Stimulated activated CD8-positive, alpha-beta memory T cell treated with anti-CD3 and anti-CD28 coated beads, Interleukin-12 subunit alpha, Interleukin-12 subunit beta, amount 100 ng/mL, for 4 hours (primary cell): ENCODE data around the gene ARAP3.

Experiments used
- DNase-seq: peaks from one replicate; pipeline ENCODE4 v3.0.0-alpha.2; 2020; ENCODE audit warnings: low read depth

Gene ARAP3

DNA sequence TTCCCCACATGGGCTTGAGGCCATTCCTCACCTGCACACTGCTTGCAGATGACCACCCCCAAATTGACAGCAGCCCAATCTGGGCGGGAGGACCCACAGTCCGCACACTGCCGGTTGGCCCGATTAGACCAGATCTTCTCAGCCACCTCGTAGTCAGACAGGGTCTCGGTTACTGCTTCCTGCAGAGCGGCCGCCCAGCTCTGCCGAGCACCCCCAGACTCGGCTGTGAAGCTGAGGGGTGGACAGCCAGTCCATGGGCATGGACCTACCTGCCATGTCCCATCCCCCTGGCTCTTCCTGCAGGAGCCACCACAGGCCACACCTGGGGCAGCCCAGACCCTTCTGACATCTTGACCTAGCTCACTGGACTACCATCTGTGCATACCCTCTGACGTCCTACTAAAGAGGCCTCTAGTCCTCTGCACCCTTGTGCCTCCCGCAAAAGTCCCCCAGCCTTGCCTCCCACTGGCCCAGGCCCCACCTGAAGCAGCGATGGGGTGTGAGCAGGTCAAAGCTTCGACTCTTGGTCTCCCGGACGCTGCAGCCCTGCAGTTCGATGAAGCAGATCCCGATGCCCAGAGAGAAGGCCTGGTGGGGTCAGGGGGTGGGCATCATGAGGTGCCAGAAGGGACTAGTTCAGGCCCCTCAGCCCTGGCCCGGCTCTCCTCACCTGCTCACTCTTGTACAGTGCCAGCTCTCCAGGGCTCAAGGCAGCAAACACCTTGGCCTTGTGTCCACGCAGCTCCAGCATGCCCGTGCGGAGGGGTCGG is 9.8 kb downstream of the ARAP3 start:
- DNase-seq, result no peak

DNA sequence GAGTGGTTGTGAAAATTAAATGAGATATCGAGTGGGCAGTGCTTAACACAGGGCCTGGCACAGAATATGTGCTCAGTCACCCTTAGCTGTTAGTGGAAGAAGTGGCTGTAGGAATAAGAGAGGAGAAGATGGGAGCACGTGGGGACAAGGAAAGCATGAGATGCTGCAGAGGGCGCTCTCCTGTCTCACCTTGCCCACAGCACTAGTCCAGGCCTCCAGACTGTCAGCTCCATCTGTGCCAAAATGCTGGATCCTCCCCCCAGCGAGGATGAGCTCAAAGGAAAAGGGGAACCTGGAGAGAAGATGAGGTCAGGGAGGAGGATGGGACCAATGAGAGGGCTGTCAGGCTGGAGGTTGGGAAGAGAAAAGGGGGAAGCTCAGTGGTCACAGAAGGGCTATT is 12.5 kb downstream of the ARAP3 start:
- no peak for DNase-seq

DNA sequence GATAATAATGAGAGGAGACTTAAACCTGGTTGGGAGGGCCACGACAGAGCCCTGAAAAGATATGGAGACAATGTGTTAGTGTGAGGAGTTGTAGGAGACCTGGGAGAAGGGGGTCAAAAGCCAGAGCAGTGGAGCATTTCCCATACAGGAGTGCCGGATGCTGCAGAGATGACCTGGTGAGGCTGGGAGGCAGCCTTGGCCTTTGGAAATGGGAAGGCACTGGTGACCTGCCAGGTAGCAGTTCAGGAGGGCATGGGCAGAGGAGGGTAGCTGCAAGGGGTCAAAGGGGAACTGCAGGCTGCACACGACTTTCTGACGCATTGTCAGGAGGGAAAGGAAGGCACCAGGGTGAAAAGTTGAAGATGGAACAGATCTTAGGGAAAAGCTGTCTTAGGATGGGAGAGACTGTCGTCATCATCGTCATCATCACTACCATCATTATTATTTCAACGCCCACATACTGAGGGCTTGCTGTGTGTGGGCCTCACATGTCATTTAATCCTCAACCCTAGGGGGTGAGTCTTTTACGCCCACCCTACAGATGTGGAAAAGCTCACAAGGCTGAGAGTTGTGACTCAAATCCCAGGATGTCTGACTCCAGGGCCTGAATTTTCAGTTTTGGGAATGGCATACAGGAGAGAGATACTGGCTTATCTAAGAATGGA is 13.3 kb downstream of the ARAP3 start:
- no peak for DNase-seq

DNA sequence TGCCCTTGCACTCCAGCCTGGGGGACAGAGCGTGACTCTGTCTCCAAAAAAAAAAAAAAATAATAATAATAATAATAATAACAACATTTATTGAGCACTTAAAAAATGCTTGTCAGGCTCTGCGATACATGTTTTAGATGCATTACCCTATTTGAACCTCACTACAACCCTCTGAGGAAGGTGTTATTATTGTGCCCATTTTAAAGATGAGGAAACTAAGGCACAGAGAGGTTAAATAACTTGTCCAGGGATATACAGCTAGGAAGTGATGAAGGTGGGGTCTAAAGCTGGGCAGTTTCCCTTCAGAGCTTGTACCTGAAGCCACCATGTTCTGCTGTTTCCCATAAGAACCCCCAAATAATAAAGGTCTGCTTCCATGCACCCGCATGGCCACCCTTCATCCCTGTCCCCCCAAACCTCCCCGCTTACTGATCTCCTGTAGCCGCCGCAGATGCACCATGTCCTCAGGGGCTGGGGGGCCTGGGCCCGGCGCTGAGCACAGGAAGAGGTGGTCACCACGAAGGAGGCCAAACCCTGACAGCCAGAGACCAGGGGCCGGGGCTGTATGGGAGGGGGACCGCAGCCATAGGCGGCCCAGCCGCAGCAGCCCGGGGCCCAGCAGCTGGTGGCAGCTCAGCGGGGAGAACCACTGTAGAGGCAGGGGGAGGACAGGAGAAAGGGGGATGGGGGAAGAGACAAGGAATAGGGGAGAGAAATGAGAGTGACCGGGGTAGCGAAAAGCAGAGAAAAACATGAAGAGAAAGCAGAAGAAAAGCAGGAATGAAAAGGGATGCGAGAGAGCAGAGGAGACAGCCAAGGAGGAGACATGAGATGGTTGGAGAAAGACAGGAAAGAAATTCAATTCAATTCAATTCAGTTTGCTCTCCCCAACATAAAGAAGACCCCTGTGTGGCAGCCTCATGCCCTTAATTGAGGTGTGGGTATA is 15.8 kb downstream of the ARAP3 start:
- no peak for DNase-seq

DNA sequence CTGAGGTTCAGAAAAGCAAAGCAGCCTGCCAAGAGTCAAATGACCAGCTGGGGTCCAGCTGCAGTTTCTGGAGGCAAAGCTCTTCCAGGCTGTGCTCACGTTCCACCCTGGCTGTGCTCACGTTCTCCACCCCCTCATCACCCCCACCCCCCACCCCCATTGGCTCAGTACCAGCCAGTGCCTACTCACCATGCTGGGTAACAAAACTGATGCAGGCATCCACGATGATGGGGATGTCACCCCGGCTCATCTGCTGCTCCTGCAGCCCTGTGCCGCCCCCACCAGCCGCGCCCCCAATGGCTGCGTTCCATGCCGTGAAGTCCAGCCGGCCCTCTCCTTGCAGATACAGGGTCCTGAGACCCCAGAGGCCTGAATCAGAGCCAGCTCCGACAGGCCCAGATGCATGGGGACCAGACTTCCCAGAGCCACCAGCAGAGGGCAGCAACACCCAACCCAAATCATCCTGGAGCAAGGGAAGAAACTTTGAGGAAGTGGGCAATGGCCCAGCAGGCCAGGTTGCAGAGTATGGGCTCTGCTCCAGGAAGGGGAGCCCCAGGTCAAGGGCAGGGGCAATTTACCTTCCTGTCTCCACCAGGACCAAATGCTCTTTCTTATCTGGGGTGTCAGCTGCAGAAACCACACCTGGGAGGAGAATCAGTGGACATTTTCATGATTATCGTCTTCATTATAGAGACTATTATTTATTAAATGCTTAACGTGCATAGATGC is 17.1 kb downstream of the ARAP3 start:
- peak; percentile 41 for DNase-seq

DNA sequence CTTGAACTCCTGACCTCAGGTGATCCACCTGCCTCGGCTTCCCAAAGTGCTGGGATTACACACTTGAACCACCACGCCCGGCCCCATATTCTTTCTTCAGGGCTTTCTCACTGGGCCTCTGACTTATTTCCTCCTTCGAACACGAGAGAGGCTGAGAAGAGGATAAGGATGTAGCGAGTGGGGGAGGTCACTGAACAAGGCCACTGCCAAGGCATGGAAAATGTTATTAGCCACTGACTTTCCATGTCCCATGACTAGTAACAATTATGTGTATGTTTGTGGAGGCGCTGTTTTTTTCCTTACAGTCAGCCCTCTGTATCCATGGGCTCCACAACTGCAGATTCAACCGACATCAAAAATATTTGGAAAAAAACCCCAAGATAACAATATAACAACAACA is 18.5 kb downstream of the ARAP3 start:
- DNase-seq, result no peak

DNA sequence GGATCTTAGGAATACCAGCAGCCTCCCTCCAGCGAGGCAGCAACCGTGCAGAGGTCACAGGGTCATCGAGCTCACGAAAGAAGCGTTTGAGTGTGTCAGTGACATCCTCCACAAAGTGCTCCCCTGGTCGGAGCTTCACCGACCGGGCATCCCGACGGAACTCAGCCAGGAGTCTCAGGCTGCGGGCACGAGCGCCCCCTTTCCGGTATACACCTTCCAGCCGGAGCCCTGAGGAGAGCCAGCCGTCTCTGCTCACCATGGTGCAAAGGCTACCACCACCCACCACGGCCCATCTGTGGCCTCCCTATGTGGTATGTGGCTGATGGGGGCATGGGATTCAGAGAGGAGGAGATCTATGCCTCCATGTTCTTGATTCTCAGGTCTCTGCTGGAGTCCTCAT is 20.0 kb downstream of the ARAP3 start:
- DNase-seq, result no peak

- DNase-seq, result no peak
Observed at GRCh38 chr5:141657937-141658545, 24.0 kb downstream of the ARAP3 start.

DNA sequence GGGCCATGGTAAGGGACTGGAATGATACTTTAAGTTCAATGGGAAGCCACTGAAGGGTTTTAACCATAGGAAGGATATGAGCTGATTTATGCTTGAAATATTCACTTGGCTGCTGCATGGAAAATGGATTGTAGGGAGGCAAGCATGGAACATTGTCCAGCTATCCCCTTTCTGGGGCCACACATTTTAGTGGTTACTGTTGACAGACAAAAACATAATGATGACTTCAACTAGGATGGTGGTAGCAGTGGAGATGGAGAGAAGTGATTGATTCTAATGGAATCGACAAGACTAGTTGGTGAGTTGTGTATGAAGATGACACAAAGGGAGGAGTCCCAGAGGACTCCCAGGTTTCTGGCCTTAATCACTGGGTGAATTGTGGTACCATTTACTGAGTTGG is 24.6 kb downstream of the ARAP3 start:
- DNase-seq, result no peak

GRCh38 chr5:141656396-141656795 is 25.6 kb downstream of the ARAP3 start:
- no peak for DNase-seq

DNA sequence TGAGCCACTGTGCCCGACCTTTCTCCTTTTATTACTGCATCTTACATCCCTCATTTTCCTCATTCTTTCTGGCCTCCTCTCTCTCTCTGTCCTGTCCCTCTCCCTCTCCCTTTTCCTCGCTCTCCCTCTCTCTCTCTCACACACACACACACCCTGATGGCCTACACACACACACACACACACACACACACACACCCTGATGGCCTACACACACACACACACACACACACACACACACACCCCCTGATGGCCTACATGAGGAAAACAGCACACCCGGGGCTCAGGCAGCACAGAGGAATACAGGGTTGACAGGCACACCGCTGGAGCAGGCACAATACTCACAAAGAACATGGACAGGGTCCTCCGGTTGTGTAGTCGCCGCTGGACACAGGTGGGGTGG is 27.0 kb downstream of the ARAP3 start:
- DNase-seq, result no peak

GRCh38 chr5:141654298-141654697 is 27.7 kb downstream of the ARAP3 start:
- no peak for DNase-seq

DNA sequence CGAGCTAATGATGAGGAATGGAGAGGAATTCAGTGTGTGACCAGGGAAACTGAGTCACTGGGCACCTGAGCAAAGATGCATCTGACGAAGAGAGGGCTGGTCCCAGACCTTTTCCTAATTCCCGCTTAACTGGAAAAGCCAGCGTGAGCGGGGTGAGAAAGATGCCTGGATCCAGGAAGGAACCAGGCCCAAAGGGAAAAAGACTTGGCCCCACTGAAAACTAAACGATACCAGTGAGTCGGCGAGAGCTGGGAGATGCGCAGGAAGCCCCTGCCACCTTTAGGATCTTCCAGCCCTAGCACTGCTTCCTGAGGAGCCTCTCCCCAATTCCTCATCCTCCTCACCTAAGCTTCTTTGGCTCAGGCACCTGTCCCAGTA is 30.3 kb downstream of the ARAP3 start:
- DNase-seq, result no peak

GRCh38 chr5:141650851-141651727 is 30.9 kb downstream of the ARAP3 start, which contains the start of gene FCHSD1:
FCHSD1 (minus strand) TSS chr5:141651418; CDS start chr5:141651368, 50 bp downstream.
- DNase-seq, result peak; percentile 71

GRCh38 chr5:141649972-141650371 is 32.1 kb downstream of the ARAP3 start:
- no peak for DNase-seq

DNA sequence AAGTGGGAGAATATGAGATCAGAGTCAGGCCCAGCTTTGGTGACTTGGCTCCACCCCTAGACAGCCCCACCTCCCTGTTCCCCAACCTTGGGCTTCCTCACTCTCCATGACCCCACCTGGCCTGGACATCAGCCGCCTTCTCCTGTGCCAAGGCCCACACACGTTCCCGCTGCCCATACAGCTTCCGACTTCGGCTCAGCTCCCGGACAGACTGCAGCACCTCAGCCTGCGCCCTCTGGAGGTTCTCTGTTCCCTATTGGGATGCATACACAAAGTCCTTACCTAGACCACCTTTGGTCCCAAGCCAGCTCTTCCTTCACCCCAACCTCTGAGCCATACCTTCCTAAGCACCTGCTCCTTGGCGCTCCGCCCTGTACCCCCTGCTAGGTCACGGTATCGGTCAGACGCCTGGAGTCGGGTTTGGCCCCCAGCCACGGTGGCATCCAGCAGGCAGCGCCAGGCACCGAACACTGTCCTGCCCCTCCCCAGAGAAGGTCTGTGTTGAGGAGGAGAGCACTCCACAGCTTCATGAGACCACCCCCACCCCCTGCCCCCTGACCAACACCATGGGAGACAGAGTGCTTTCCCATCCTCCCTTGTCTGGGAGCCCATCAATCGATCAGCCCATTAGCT is 32.9 kb downstream of the ARAP3 start:
- DNase-seq, result no peak

DNA sequence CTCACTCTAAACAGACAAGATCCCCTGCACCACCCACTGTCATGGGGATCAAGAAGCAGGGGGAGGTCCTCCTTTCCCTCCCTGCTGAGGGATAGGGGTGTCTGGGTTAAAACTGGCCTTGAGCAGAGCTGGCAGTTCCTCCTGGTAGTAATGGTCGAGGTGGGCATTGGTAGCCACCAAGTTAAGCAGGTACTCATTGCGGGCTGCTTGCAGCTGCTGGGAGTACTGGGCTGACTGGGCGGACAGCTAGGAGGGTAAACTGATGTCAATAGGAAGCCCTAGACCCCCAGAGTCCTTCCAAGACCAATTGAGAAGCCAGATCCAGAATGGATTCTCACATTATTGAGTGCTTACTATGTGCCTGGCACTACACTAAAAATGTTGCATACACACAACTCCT is 34.2 kb downstream of the ARAP3 start:
- DNase-seq, result no peak

GRCh38 chr5:141647242-141647641 is 34.8 kb downstream of the ARAP3 start:
- DNase-seq, result no peak

DNA sequence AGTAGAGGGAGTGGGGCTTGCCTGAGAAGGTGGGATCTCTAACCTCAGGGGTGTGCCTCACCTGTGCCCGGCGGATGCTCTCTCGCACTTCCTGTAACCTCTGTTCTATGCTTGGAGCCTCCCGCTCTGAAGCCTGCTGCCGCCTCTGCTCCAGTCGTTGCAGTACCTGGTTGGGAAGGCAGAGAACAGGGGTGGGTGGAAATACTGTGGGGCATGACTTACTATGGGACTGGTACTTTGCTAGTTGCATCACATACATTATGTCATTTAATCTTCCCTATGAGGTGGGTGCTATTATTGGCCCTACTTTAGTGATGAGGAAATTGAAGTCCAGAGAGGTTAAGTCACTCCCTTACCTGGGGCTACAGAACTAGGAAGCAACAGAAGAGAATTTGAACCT is 36.0 kb downstream of the ARAP3 start:
- DNase-seq, result no peak
